Astrocyte of the spinal cord (primary cell): Measurements from ENCODE around the gene TMEM221.

ENCODE experiments used
- DNase-seq: peaks from one replicate; pipeline ENCODE4 v3.0.0; 2011; ENCODE audit warnings: low read depth, low spot score
- H3K4me3 ChIP-seq: 2 replicates; pipeline ENCODE4 v1.5.1; 2011; ENCODE audit warnings: low read depth, mild to moderate bottlenecking, low read length, moderate library complexity
- CTCF ChIP-seq: IDR thresholded peaks from 2 replicates; pipeline ENCODE4 v1.5.1; 2012; ENCODE audit warnings: low read depth, mild to moderate bottlenecking, low read length, inconsistent platforms
- in situ Hi-C: cut with HindIII; loops from 2 replicates; pipeline ENCODE4 v1.10.0; 2017; ENCODE audit warnings: low sequenced_read_pairs

TMEM221 gene

GRCh38 chr19:17441241-17442021 is 7.0 kb downstream of the TMEM221 start:
- H3K4me3 ChIP-seq = no peak overlapping the region
- peak; percentile 48 for TF ChIP-seq CTCF
- in situ Hi-C loops = no loop called here
- peak; percentile 57 for DNase-seq

- no peak for TF ChIP-seq CTCF
- no peak for DNase-seq
- H3K4me3 ChIP-seq = no peak overlapping the region
- in situ Hi-C loops = no loop called here
Observed at GRCh38 chr19:17436874-17437267, 11.6 kb downstream of the TMEM221 start.

- in situ Hi-C loops = no loop called here
- TF ChIP-seq CTCF = no peak
- no peak overlapping the region for H3K4me3 ChIP-seq
- DNase-seq = no peak
Observed at GRCh38 chr19:17436094-17436873, 12.2 kb downstream of the TMEM221 start.

- DNase-seq = no peak
- in situ Hi-C loops = no loop called here
- no peak for TF ChIP-seq CTCF
- no peak overlapping the region for H3K4me3 ChIP-seq
Observed at GRCh38 chr19:17435218-17435617, 13.2 kb downstream of the TMEM221 start.

GRCh38 chr19:17431417-17431816 is 17.1 kb downstream of the TMEM221 start:
- in situ Hi-C loops = no loop called here
- DNase-seq = no peak
- no peak overlapping the region for H3K4me3 ChIP-seq
- no peak for TF ChIP-seq CTCF

- no peak for DNase-seq
- TF ChIP-seq CTCF = no peak
- H3K4me3 ChIP-seq = no peak overlapping the region
- in situ Hi-C loops = no loop called here
Observed at GRCh38 chr19:17429641-17430113, 18.8 kb downstream of the TMEM221 start.
